ENCODE results near the gene RMND5B. TPM values are rescaled to one million over a fixed set of nuclear protein-coding genes. Genes with fewer than 3 reads are reported as not detected.

Gene RMND5B
- total and polyA plus RNA-seq, 2 of the 13 experiments (the other 11 are each of a cell fraction or from before 2014, with no cell fraction given), result 18.6 to 20.4 TPM

DNA sequence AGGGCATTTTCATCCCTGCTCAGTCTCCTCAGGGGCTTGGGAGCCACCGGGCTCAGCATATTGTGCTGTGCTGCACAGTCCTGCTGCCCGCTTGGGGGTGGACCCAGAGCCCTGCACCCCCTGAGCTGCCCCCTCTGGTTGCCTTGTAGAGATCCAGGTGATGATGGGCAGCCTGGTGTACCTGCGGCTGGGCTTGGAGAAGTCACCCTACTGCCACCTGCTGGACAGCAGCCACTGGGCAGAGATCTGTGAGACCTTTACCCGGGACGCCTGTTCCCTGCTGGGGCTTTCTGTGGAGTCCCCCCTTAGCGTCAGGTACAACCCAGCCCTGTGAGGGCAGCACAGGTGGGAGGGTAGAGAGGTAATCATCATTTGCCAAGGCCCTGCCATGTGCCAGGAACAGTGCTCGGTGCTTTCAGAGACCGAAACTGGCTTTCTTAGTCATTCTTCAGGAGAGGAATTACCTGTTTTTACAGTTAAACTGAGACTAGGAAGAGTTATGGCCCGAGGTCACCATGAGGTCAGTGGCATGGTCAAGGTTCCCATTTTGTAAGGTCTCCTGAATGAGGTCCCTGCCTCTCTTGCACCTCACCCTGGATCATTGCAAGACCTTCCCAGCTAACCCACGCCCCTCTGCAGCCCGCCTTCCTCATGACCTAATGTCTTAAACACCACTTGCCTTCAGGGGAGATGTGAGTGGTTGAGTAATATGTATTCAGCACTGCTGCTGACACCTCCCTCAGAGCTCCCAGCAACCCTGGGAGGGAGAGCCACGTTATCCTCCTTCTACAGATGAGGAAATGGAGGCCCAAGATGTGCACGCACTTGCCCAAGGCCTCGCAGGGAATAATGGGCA, 15.4 kb downstream of the RMND5B start (continued):
- TF ChIP-seq CTCF (CRISPR knock-in tag; IDR thresholded peaks at IDR 0.05) (peak; percentile 91), RAD21 (CRISPR knock-in tag; IDR thresholded peaks at IDR 0.05) (peak; percentile 64; the same call in 1 of the 2 replicates), NCOA2 (CRISPR knock-in tag; IDR thresholded peaks at IDR 0.05) (no peak), YY1 (IDR thresholded peaks at IDR 0.05; ENCODE audit: insufficient read depth, insufficient replicate concordance, low read depth, low read length) (no peak), FOXO1 (CRISPR knock-in tag; IDR thresholded peaks at IDR 0.05) (0 out of 2 replicates have a peak, but pooled peaks have one; percentile 32), UBTF (CRISPR knock-in tag; IDR thresholded peaks at IDR 0.05) (no peak), AGO2 (optimal IDR thresholded peaks at IDR 0.05; ENCODE audit: low read depth, low read length) (peak; percentile 72), AHR (CRISPR knock-in tag; IDR thresholded peaks at IDR 0.05) (0 out of 2 replicates have a peak, but pooled peaks have one; percentile 47), PATZ1 (CRISPR knock-in tag; IDR thresholded peaks at IDR 0.05) (peak; percentile 63), STAG1 (CRISPR knock-in tag; IDR thresholded peaks at IDR 0.05) (peak; percentile 69), SMC3 (IDR thresholded peaks at IDR 0.05; ENCODE audit: low read length) (peak; percentile 60), ZNF501 (CRISPR knock-in tag; IDR thresholded peaks at IDR 0.05) (peak; percentile 36; the same call in 1 of the 2 replicates), TFAP4 (IDR thresholded peaks at IDR 0.05; ENCODE audit: borderline replicate concordance, low read depth) (0 out of 2 replicates have a peak, but pooled peaks have one; percentile 33), ZNF441 (CRISPR knock-in tag; IDR thresholded peaks at IDR 0.05; ENCODE audit: borderline replicate concordance) (no peak), EZH2 (conservative IDR thresholded peaks at IDR 0.05; ENCODE audit: low read depth, low read length) (no peak)
- TF ChIP-seq, protein P1, sequence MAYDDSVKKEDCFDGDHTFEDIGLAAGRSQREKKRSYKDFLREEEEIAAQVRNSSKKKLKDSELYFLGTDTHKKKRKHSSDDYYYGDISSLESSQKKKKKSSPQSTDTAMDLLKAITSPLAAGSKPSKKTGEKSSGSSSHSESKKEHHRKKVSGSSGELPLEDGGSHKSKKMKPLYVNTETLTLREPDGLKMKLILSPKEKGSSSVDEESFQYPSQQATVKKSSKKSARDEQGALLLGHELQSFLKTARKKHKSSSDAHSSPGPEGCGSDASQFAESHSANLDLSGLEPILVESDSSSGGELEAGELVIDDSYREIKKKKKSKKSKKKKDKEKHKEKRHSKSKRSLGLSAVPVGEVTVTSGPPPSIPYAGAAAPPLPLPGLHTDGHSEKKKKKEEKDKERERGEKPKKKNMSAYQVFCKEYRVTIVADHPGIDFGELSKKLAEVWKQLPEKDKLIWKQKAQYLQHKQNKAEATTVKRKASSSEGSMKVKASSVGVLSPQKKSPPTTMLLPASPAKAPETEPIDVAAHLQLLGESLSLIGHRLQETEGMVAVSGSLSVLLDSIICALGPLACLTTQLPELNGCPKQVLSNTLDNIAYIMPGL (CRISPR knock-in tag; IDR thresholded peaks at IDR 0.05; ENCODE audit: borderline replicate concordance in 1 of 2, low read depth in 1 of 2), result peak; percentile 45 to 56; a peak in 1 of 4 replicates
- TF ChIP-seq, protein P2, sequence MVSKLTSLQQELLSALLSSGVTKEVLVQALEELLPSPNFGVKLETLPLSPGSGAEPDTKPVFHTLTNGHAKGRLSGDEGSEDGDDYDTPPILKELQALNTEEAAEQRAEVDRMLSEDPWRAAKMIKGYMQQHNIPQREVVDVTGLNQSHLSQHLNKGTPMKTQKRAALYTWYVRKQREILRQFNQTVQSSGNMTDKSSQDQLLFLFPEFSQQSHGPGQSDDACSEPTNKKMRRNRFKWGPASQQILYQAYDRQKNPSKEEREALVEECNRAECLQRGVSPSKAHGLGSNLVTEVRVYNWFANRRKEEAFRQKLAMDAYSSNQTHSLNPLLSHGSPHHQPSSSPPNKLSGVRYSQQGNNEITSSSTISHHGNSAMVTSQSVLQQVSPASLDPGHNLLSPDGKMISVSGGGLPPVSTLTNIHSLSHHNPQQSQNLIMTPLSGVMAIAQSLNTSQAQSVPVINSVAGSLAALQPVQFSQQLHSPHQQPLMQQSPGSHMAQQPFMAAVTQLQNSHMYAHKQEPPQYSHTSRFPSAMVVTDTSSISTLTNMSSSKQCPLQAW (CRISPR knock-in tag; IDR thresholded peaks at IDR 0.05), result 0 out of 2 replicates have a peak, but pooled peaks have one; percentile 31

Measured in HepG2 (cell line).